CD4-positive, alpha-beta memory T cell (primary cell): Measurements from ENCODE around the gene APOH. TPM values are rescaled to one million over a fixed set of nuclear protein-coding genes. Genes with fewer than 3 reads are reported as not detected.

Experiments used
- CTCF ChIA-PET: fragments of 350-600 bp; sonication (Branson Sonifier 250); formaldehyde crosslinking; loops from one replicate; lab custom pipeline; 2021; ENCODE audit warnings: inconsistent platforms; ENCODE audit not compliant: partially characterized antibody; lab: Charles Lee
- POLR2A ChIA-PET: fragments of 350-600 bp; sonication (Branson Sonifier 250); formaldehyde crosslinking; loops from one replicate; lab custom pipeline; 2021; ENCODE audit not compliant: partially characterized antibody; lab: Charles Lee
- DNase-seq, 5 donors: peaks; one replicate each; pipeline versions ENCODE4 v3.0.0 to v3.0.0-alpha.2; 2020 to 2022; ENCODE audit warnings: mixed read lengths in 1 of 5
- H3K27ac ChIP-seq: one replicate; pipeline ENCODE4 v1.7.0; 2013; ENCODE audit warnings: low read depth, low read length
- H3K27me3 ChIP-seq: 2 replicates; pipeline ENCODE4 v1.7.0; 2013; ENCODE audit warnings: mild to moderate bottlenecking, low read length, moderate library complexity; ENCODE audit not compliant: insufficient read depth
- H3K36me3 ChIP-seq: 2 replicates; pipeline ENCODE4 v1.7.0; 2013; ENCODE audit warnings: mild to moderate bottlenecking, low read length, moderate library complexity; ENCODE audit not compliant: insufficient read depth
- H3K4me1 ChIP-seq: 2 replicates; pipeline ENCODE4 v1.7.0; 2013; ENCODE audit warnings: mild to moderate bottlenecking, low read length, moderate library complexity; ENCODE audit not compliant: insufficient read depth
- H3K4me3 ChIP-seq, 2 donors: one replicate each; pipeline ENCODE4 v1.7.0; 2013; ENCODE audit warnings: low read length in 2 of 2, mild to moderate bottlenecking in 1 of 2
- H3K9me3 ChIP-seq, 2 donors: one replicate each; pipeline ENCODE4 v1.7.0; 2013; ENCODE audit warnings: low read length in 2 of 2, control low read depth in 1 of 2; ENCODE audit not compliant: control insufficient read depth in 1 of 2
- H3K27ac Mint-ChIP-seq, 7 donors: one replicate each; pipeline ENCODE4 v1.8.0; 2020 to 2021; ENCODE audit warnings: mixed read lengths in 7 of 7, mild to moderate bottlenecking in 6 of 7, inconsistent platforms in 3 of 7, moderate library complexity in 3 of 7
- H3K27me3 Mint-ChIP-seq, 2 donors: one replicate each; pipeline ENCODE4 v1.8.0; 2020 to 2021; ENCODE audit warnings: mixed read lengths in 2 of 2
- H3K36me3 Mint-ChIP-seq, 2 donors: one replicate each; pipeline ENCODE4 v1.8.0; 2020 to 2021; ENCODE audit warnings: mixed read lengths in 2 of 2, inconsistent platforms in 1 of 2, mild to moderate bottlenecking in 1 of 2
- H3K4me1 Mint-ChIP-seq, 4 donors: one replicate each; pipeline ENCODE4 v1.8.0; 2020 to 2021; ENCODE audit warnings: mixed read lengths in 4 of 4, mild to moderate bottlenecking in 1 of 4
- H3K4me3 Mint-ChIP-seq, 8 donors: one replicate each; pipeline ENCODE4 v1.8.0; 2020 to 2021; ENCODE audit warnings: mixed read lengths in 8 of 8, mild to moderate bottlenecking in 7 of 8, moderate library complexity in 6 of 8, inconsistent platforms in 3 of 8
- H3K9me3 Mint-ChIP-seq, 8 donors: one replicate each; pipeline ENCODE4 v1.8.0; 2020 to 2021; ENCODE audit warnings: mixed read lengths in 8 of 8, mild to moderate bottlenecking in 5 of 8, inconsistent platforms in 3 of 8, moderate library complexity in 1 of 8
- intact Hi-C: fragments of 100-400 bp; cut with micrococcal nuclease; formaldehyde crosslinking; loops from one replicate; pipeline ENCODE4 v1.15.1; 2023
- polyA plus RNA-seq, 2 donors: library from polyadenylated mRNA; unstranded; fragments of 300-500 nt; fragmentation: Illumina TruSeq; gene quantifications; one replicate each; pipeline ENCODE4 v1.2.3, GENCODE V29; 2021
- total RNA-seq, 2 experiments: library from RNA; stranded (reverse); gene quantifications; one replicate each; pipeline ENCODE4 v1.2.3, GENCODE V29; 2021

Gene APOH
- total RNA-seq (not detected), polyA plus RNA-seq (under 1 TPM in 1 of 2 donors, not detected in 1; 0.44 TPM)

GRCh38 chr17:66228887-66229782 is at the start of gene APOH:
Gene APOH (minus strand): TSS chr17:66229415. CDS start chr17:66229379, 36 bp downstream.
- H3K36me3 ChIP-seq: no peaks in the 10 kb centered on the region
- no peak for DNase-seq
- POLR2A ChIA-PET: no interaction called here
- no peak within 1 kb of the TSS for H3K4me3 ChIP-seq
- intact Hi-C loops: no loop called here
- no peaks in the 10 kb centered on the region for H3K4me1 ChIP-seq
- Mint-ChIP-seq H3K27me3 (peaks cover 0 to 2% of the 10 kb centered on the region in 2 donors), H3K9me3 (peaks cover 0 to 4% (median 0%) of the 10 kb centered on the region in 8 donors), H3K27ac (no peak within 1 kb of the TSS), H3K4me1 (peaks cover 2 to 10% (median 5%) of the 10 kb centered on the region in 4 donors), H3K36me3 (no peaks in the 10 kb centered on the region), H3K4me3 (no peak within 1 kb of the TSS)
- H3K27ac ChIP-seq: no peak within 1 kb of the TSS
- no peaks in the 10 kb centered on the region for H3K27me3 ChIP-seq
- CTCF ChIA-PET: no interaction called here
- no peaks in the 10 kb centered on the region for H3K9me3 ChIP-seq

GRCh38 chr17:66277191-66277590 is 48.0 kb upstream of the APOH start:
- H3K4me1 Mint-ChIP-seq: peaks cover 0 to 4% (median 0%) of the 10 kb centered on the region in 4 donors
- H3K36me3 ChIP-seq: no peaks in the 10 kb centered on the region
- H3K27me3 ChIP-seq: no peaks in the 10 kb centered on the region
- no peak overlapping the region for H3K4me3 ChIP-seq
- no peaks in the 10 kb centered on the region for H3K9me3 Mint-ChIP-seq
- no peak overlapping the region for H3K27ac Mint-ChIP-seq
- DNase-seq: no peak
- POLR2A ChIA-PET: interaction anchor here (0.7 kb wide), 1 partner anchor 9 kb away, joined by 4 read pairs; no protein-coding TSS in a partner anchor
- no peaks in the 10 kb centered on the region for H3K36me3 Mint-ChIP-seq
- intact Hi-C loops: no loop called here
- H3K4me3 Mint-ChIP-seq: no peak overlapping the region
- CTCF ChIA-PET: interaction anchor here (0.6 kb wide), 1 partner anchor 50 kb away, joined by 3 read pairs; no protein-coding TSS in a partner anchor
- H3K27ac ChIP-seq: no peak overlapping the region
- H3K9me3 ChIP-seq: no peaks in the 10 kb centered on the region
- peaks cover 0 to 3% of the 10 kb centered on the region in 2 donors for H3K27me3 Mint-ChIP-seq
- no peaks in the 10 kb centered on the region for H3K4me1 ChIP-seq

GRCh38 chr17:66276328-66276937 is 47.2 kb upstream of the APOH start:
- H3K36me3 ChIP-seq: no peaks in the 10 kb centered on the region
- no peak overlapping the region for H3K4me3 ChIP-seq
- H3K27me3 ChIP-seq: no peaks in the 10 kb centered on the region
- CTCF ChIA-PET: no interaction called here
- H3K4me3 Mint-ChIP-seq: no peak overlapping the region
- peaks cover 0 to 3% of the 10 kb centered on the region in 2 donors for H3K27me3 Mint-ChIP-seq
- H3K4me1 ChIP-seq: no peaks in the 10 kb centered on the region
- no peak overlapping the region for H3K27ac Mint-ChIP-seq
- intact Hi-C loops: no loop called here
- H3K9me3 Mint-ChIP-seq: no peaks in the 10 kb centered on the region
- no peak for DNase-seq
- no peaks in the 10 kb centered on the region for H3K9me3 ChIP-seq
- no peaks in the 10 kb centered on the region for H3K36me3 Mint-ChIP-seq
- peaks cover 0 to 2% (median 0%) of the 10 kb centered on the region in 4 donors for H3K4me1 Mint-ChIP-seq
- no peak overlapping the region for H3K27ac ChIP-seq
- POLR2A ChIA-PET: interaction anchor here (0.6 to 0.7 kb wide), 2 partner anchors 10 to 54 kb away, joined by 4 to 5 read pairs; no protein-coding TSS in a partner anchor

GRCh38 chr17:66275651-66276050 is 46.4 kb upstream of the APOH start:
- no peaks in the 10 kb centered on the region for H3K36me3 ChIP-seq
- no peak overlapping the region for H3K4me3 Mint-ChIP-seq
- no peaks in the 10 kb centered on the region for H3K4me1 ChIP-seq
- no peak for DNase-seq
- H3K27me3 ChIP-seq: no peaks in the 10 kb centered on the region
- POLR2A ChIA-PET: no interaction called here
- no peaks in the 10 kb centered on the region for H3K9me3 ChIP-seq
- peaks cover 0 to 2% (median 0%) of the 10 kb centered on the region in 4 donors for H3K4me1 Mint-ChIP-seq
- no peaks in the 10 kb centered on the region for H3K9me3 Mint-ChIP-seq
- H3K4me3 ChIP-seq: no peak overlapping the region
- CTCF ChIA-PET: no interaction called here
- no peak overlapping the region for H3K27ac Mint-ChIP-seq
- H3K27me3 Mint-ChIP-seq: peaks cover 0 to 3% of the 10 kb centered on the region in 2 donors
- no peaks in the 10 kb centered on the region for H3K36me3 Mint-ChIP-seq
- no peak overlapping the region for H3K27ac ChIP-seq
- intact Hi-C loops: no loop called here

- CTCF ChIA-PET: interaction anchor here (0.7 to 1.3 kb wide), 2 partner anchors 71 to 631 kb away, joined by 3 read pairs; no protein-coding TSS in a partner anchor
Measured at GRCh38 chr17:66273586-66273848, 44.3 kb upstream of the APOH start.

GRCh38 chr17:66272811-66273585 is 43.8 kb upstream of the APOH start:
- Mint-ChIP-seq H3K27me3 (peaks cover 0 to 3% of the 10 kb centered on the region in 2 donors), H3K9me3 (no peaks in the 10 kb centered on the region), H3K36me3 (no peaks in the 10 kb centered on the region), H3K4me3 (no peak overlapping the region), H3K4me1 (peaks cover 0 to 2% (median 0%) of the 10 kb centered on the region in 4 donors), H3K27ac (no peak overlapping the region)
- Histone ChIP-seq H3K4me1 (no peaks in the 10 kb centered on the region), H3K4me3 (no peak overlapping the region), H3K27me3 (no peaks in the 10 kb centered on the region), H3K36me3 (no peaks in the 10 kb centered on the region), H3K27ac (no peak overlapping the region), H3K9me3 (no peaks in the 10 kb centered on the region)
- ChIA-PET POLR2A (interaction anchor here (0.6 kb wide), 1 partner anchor 52 kb away, joined by 3 read pairs; no protein-coding TSS in a partner anchor), CTCF (interaction anchor here (1.1 to 1.3 kb wide), 2 partner anchors 48 to 70 kb away, joined by 3 read pairs; no protein-coding TSS in a partner anchor)
- DNase-seq: no peak
- intact Hi-C loops: no loop called here

More at GRCh38 chr17:66273586-66273848, 44.3 kb upstream of the APOH start:
- Histone ChIP-seq H3K27ac (no peak overlapping the region), H3K4me3 (no peak overlapping the region), H3K36me3 (no peaks in the 10 kb centered on the region), H3K9me3 (no peaks in the 10 kb centered on the region), H3K27me3 (no peaks in the 10 kb centered on the region), H3K4me1 (no peaks in the 10 kb centered on the region)
- intact Hi-C loops: no loop called here
- H3K36me3 Mint-ChIP-seq: no peaks in the 10 kb centered on the region
- no peak for DNase-seq
- H3K27ac Mint-ChIP-seq: no peak overlapping the region
- no peak overlapping the region for H3K4me3 Mint-ChIP-seq
- H3K27me3 Mint-ChIP-seq: peaks cover 0 to 3% of the 10 kb centered on the region in 2 donors
- POLR2A ChIA-PET: interaction anchor here (0.6 kb wide), 1 partner anchor 52 kb away, joined by 3 read pairs; no protein-coding TSS in a partner anchor
- no peaks in the 10 kb centered on the region for H3K9me3 Mint-ChIP-seq
- H3K4me1 Mint-ChIP-seq: peaks cover 0 to 2% (median 0%) of the 10 kb centered on the region in 4 donors
